GM10248 (cell line): Measurements from ENCODE around the gene TNKS2.

Experiments
- CTCF ChIA-PET: fragments of 300-600 bp; sonication (Branson Sonifier 250); formaldehyde crosslinking; extraction: SDS; loops from one replicate; lab custom pipeline; 2021; ENCODE audit warnings: antibody characterized with exemption; lab: Yijun Ruan, JAX
- POLR2A ChIA-PET: fragments of 350-650 bp; sonication (Branson Sonifier 250); formaldehyde crosslinking; extraction: SDS; loops from one replicate; lab custom pipeline; 2020; ENCODE audit warnings: antibody characterized with exemption; lab: Yijun Ruan, JAX
- DNase-seq: peaks from one replicate; pipeline ENCODE4 v3.0.0; 2012; ENCODE audit errors: extremely low spot score
- CTCF ChIP-seq: IDR thresholded peaks from 2 replicates; pipeline ENCODE4 v1.5.1; 2012; ENCODE audit warnings: mild to moderate bottlenecking, low read depth; ENCODE audit errors: extremely low read depth, missing control alignments, control extremely low read depth

Gene TNKS2

GRCh38 chr10:91766676-91767075, 31.6 kb upstream of the TNKS2 start:
- ChIA-PET CTCF (interaction anchor here (1.2 to 2.1 kb wide), 2 partner anchors 8 to 146 kb away, joined by 3 to 6 read pairs; no protein-coding TSS in a partner anchor), POLR2A (no interaction called here)
- no peak for TF ChIP-seq CTCF
- no peak for DNase-seq

- ChIA-PET CTCF (interaction anchor here (2.1 kb wide), 1 partner anchor 145 kb away, joined by 6 read pairs; no protein-coding TSS in a partner anchor), POLR2A (no interaction called here)
- no peak for DNase-seq
- TF ChIP-seq CTCF = no peak
Measured at GRCh38 chr10:91768123-91768522, 30.1 kb upstream of the TNKS2 start.

GRCh38 chr10:91771907-91772306, 26.3 kb upstream of the TNKS2 start:
- ChIA-PET POLR2A (no interaction called here), CTCF (no interaction called here)
- no peak for TF ChIP-seq CTCF
- DNase-seq = no peak

- POLR2A ChIA-PET = no interaction called here
- TF ChIP-seq CTCF = no peak
- CTCF ChIA-PET = no interaction called here
- no peak for DNase-seq
Measured at GRCh38 chr10:91772461-91772860, 25.8 kb upstream of the TNKS2 start.

- DNase-seq = no peak
- ChIA-PET POLR2A (no interaction called here), CTCF (no interaction called here)
- TF ChIP-seq CTCF = no peak
Measured at GRCh38 chr10:91772869-91773268, 25.4 kb upstream of the TNKS2 start.

- CTCF ChIA-PET = interaction anchor here (0.9 to 2.4 kb wide), 5 partner anchors 11 to 139 kb away, joined by 3 to 11 read pairs (median 4); no protein-coding TSS in a partner anchor
- no peak for DNase-seq
- POLR2A ChIA-PET = no interaction called here
- no peak for TF ChIP-seq CTCF
Measured at GRCh38 chr10:91774571-91774970, 23.7 kb upstream of the TNKS2 start.
